Vagina (tissue), 2 donors: ENCODE measurements around the gene PTPN1.

Experiments
- POLR2A ChIP-seq, 2 donors: fragments of 450-650 bp; IDR thresholded peaks; one replicate each; pipeline ENCODE4 v1.6.1; 2017; ENCODE audit warnings: antibody characterized with exemption in 2 of 2, mild to moderate bottlenecking in 2 of 2, moderate library complexity in 2 of 2
- POLR2AphosphoS5 ChIP-seq, 2 donors: sonication (generic); formaldehyde crosslinking; IDR thresholded peaks; one replicate each; pipeline ENCODE4 v1.9.0; 2017; ENCODE audit warnings: antibody characterized with exemption in 2 of 2, mild to moderate bottlenecking in 2 of 2, low read depth in 1 of 2; ENCODE audit not compliant: insufficient read depth in 1 of 2
- TF ChIP-seq, protein P1 (sequence below), 3 experiments: fragments of 450-650 bp in 2 of 3; fragments of 200-600 bp in 1 of 3; sonication (generic) in 1 of 3; IDR thresholded peaks; one replicate each; pipeline ENCODE4 v1.5.1; 2017 to 2019; ENCODE audit warnings: antibody characterized with exemption in 3 of 3, mild to moderate bottlenecking in 2 of 3, moderate library complexity in 2 of 3

DNA sequence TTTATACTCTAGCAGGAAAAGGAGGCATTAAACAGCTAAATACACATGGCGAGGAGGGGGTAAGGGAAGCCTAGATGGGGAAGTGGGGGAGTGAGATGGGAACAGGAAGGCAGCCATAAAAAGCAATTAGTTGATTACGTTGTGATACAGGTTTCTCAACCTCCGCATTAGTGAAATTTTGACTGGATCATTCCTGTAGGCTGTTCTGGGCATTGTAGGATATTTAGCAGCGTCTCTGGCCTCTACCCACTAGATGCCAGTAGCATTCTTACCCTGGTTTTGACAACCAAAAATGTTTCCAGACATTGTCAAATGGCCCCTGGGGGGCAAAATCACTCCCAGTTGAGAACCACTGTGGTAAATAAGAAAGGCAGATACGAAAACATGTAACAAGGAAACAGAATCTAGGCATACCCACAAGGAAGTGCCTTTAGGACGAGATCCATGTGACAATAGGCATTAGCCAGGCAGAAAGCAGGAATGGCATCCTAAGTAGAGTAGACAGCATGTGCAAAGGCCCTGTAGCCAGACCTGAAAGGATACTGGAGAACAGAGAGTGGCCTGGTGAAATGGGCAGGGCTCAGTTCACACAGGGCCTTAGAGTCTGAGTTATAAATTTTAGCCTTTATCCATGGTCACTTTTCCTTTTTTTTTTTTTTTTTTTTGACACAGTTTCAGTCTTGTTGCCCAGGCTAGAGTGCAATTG, 25.8 kb upstream of the PTPN1 start:
- TF ChIP-seq, protein P1, sequence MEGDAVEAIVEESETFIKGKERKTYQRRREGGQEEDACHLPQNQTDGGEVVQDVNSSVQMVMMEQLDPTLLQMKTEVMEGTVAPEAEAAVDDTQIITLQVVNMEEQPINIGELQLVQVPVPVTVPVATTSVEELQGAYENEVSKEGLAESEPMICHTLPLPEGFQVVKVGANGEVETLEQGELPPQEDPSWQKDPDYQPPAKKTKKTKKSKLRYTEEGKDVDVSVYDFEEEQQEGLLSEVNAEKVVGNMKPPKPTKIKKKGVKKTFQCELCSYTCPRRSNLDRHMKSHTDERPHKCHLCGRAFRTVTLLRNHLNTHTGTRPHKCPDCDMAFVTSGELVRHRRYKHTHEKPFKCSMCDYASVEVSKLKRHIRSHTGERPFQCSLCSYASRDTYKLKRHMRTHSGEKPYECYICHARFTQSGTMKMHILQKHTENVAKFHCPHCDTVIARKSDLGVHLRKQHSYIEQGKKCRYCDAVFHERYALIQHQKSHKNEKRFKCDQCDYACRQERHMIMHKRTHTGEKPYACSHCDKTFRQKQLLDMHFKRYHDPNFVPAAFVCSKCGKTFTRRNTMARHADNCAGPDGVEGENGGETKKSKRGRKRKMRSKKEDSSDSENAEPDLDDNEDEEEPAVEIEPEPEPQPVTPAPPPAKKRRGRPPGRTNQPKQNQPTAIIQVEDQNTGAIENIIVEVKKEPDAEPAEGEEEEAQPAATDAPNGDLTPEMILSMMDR (IDR thresholded peaks at IDR 0.05) = no peak
- no peak for TF ChIP-seq POLR2A (IDR thresholded peaks at IDR 0.05)
- TF ChIP-seq POLR2AphosphoS5 (IDR thresholded peaks at IDR 0.05; ENCODE audit: insufficient read depth in 1 of 2, low read depth in 1 of 2) = no peak
